Sigmoid colon (tissue), 7 donors: ENCODE data around the gene HIRA. TPM values are rescaled to one million over a fixed set of nuclear protein-coding genes. Genes with fewer than 3 reads are reported as not detected.

Source experiments
- DNase-seq: peaks from one replicate; pipeline ENCODE4 v3.0.0-alpha.2; 2019
- H3K27ac ChIP-seq, 4 donors: fragments of 200-600 bp; sonication (generic); one replicate each; pipeline ENCODE4 v1.5.1; 2016 to 2019; ENCODE audit warnings: mild to moderate bottlenecking in 1 of 4
- H3K27me3 ChIP-seq, 3 donors: fragments of 200-600 bp; sonication (generic); one replicate each; pipeline ENCODE4 v1.5.1; 2019; ENCODE audit warnings: mild to moderate bottlenecking in 1 of 3
- H3K36me3 ChIP-seq, 4 donors: fragments of 200-600 bp; sonication (generic); one replicate each; pipeline ENCODE4 v1.5.1; 2016 to 2019
- H3K4me1 ChIP-seq, 4 donors: fragments of 200-600 bp; sonication (generic); one replicate each; pipeline ENCODE4 v1.5.1; 2017 to 2019
- H3K4me3 ChIP-seq, 4 donors: fragments of 200-600 bp; sonication (generic); one replicate each; pipeline ENCODE4 v1.5.1; 2017 to 2019; ENCODE audit warnings: mild to moderate bottlenecking in 2 of 4, moderate library complexity in 1 of 4
- H3K9me3 ChIP-seq, 4 donors: fragments of 200-600 bp in 3 of 4; sonication (generic) in 3 of 4; one replicate each; pipeline versions ENCODE4 v1.5.1 to v1.6.1; 2013 to 2019
- CTCF ChIP-seq, 4 experiments: fragments of 450-650 bp in 3 of 4; fragments of 200-600 bp in 1 of 4; IDR thresholded peaks; one replicate each; pipeline ENCODE4 v1.5.1; 2016 to 2019; ENCODE audit warnings: antibody characterized with exemption in 4 of 4, mild to moderate bottlenecking in 3 of 4, moderate library complexity in 2 of 4
- EP300 ChIP-seq, 4 donors: sonication (generic); formaldehyde crosslinking; IDR thresholded peaks; one replicate each; pipeline ENCODE4 v1.6.1; 2017; ENCODE audit warnings: antibody characterized with exemption in 4 of 4
- POLR2A ChIP-seq, 2 donors: fragments of 450-650 bp; IDR thresholded peaks; one replicate each; pipeline ENCODE4 v1.6.1; 2016; ENCODE audit warnings: antibody characterized with exemption in 2 of 2, mild to moderate bottlenecking in 2 of 2, moderate library complexity in 2 of 2
- POLR2AphosphoS5 ChIP-seq, 4 donors: sonication (generic); formaldehyde crosslinking; IDR thresholded peaks; one replicate each; pipeline ENCODE4 v1.6.1; 2017; ENCODE audit warnings: antibody characterized with exemption in 4 of 4
- WGBS, 2 donors: extraction: QIAGEN DNeasy Blood & Tissue Kit; methylation state at CpG; one replicate each; pipeline ENCODE4 v1.1.7; 2013; 5-methylcytosine and 5-hydroxymethylcytosine counted together
- intact Hi-C: fragments of 100-400 bp; cut with DNase I; formaldehyde crosslinking; loops from one replicate; pipeline ENCODE4 v1.15.1; 2023
- polyA plus RNA-seq, 3 donors: library from polyadenylated mRNA; stranded (reverse); fragments of 200-250 nt; gene quantifications; one replicate each; pipeline ENCODE4 v1.2.3, GENCODE V29; 2013
- total RNA-seq, 4 donors: library from RNA; depleted of rRNA; stranded (reverse); fragments of >200 nt; gene quantifications; one replicate each; pipeline ENCODE4 v1.1.0, GENCODE V29; 2016
- donor health status: healthy with polysubstance abuse.
- donor health status: Bipolar disorder and iron deficiency.
- donor health status: healthy.

Gene HIRA
- total and polyA plus RNA-seq, 7 donors, result 11.1 to 25.0 (median 15.3) TPM

DNA sequence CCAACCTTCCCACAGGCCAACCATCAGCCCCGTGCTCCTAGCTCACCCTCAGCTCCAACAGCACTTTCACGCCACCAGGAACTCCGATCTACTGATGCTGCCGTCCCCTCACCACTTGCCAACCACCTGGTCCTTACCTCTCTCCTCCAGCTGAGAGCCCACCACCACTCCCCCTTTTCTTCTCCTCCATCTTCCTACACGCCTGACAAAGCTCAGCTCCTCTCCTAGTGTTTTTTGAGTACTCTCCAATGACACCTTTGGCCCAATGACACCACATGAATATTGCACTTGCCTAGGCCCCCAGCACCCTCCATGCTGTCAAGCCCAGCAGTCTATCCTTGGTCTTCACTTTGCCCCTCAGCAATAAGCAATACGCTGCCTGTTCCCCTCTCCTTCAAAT, 30.7 kb downstream of the HIRA start:
- peaks cover 8 to 79% (median 28%) of the 10 kb centered on the region in 4 donors for H3K36me3 ChIP-seq
- H3K27ac ChIP-seq, result no peak overlapping the region
- no peak overlapping the region for H3K4me3 ChIP-seq
- TF ChIP-seq POLR2AphosphoS5 (IDR thresholded peaks at IDR 0.05) (no peak), CTCF (IDR thresholded peaks at IDR 0.05) (no peak), POLR2A (IDR thresholded peaks at IDR 0.05) (no peak), EP300 (IDR thresholded peaks at IDR 0.05) (no peak)
- no peaks in the 10 kb centered on the region for H3K9me3 ChIP-seq
- H3K27me3 ChIP-seq, result no peaks in the 10 kb centered on the region
- intact Hi-C loops, result no loop called here
- no peaks in the 10 kb centered on the region for H3K4me1 ChIP-seq
- DNase-seq, result peak; percentile 39
- WGBS, 2 donors, result 95 to 97% methylated on average over 6 of the region's 6 CpGs

DNA sequence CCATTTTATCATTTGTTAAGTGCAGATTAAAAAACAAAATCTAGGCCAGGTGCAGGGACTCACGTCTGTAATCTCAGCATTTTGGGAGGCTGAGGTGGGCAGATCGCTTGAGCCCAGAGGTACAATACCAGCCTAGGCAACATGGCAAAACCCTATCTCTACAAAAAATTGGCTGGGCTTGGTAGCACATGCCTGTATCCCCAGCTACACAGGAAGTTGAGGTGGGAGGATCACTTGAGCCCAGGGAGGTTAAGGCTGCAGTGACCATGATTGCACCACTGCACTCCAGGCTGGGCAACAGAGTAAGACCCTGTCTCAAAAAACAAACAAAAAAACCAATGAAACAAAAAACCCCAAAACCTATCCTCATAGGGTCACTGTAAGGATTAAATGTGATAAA, 32.9 kb downstream of the HIRA start:
- no peaks in the 10 kb centered on the region for H3K4me1 ChIP-seq
- no peaks in the 10 kb centered on the region for H3K27me3 ChIP-seq
- no peaks in the 10 kb centered on the region for H3K9me3 ChIP-seq
- no peak overlapping the region for H3K27ac ChIP-seq
- WGBS, 2 donors, result 90 to 91% methylated on average over 2 of the region's 2 CpGs
- TF ChIP-seq CTCF (IDR thresholded peaks at IDR 0.05) (no peak), EP300 (IDR thresholded peaks at IDR 0.05) (no peak), POLR2A (IDR thresholded peaks at IDR 0.05) (no peak), POLR2AphosphoS5 (IDR thresholded peaks at IDR 0.05) (no peak)
- intact Hi-C loops, result no loop called here
- H3K36me3 ChIP-seq, result peaks cover 15 to 89% (median 36%) of the 10 kb centered on the region in 4 donors
- no peak for DNase-seq
- no peak overlapping the region for H3K4me3 ChIP-seq

DNA sequence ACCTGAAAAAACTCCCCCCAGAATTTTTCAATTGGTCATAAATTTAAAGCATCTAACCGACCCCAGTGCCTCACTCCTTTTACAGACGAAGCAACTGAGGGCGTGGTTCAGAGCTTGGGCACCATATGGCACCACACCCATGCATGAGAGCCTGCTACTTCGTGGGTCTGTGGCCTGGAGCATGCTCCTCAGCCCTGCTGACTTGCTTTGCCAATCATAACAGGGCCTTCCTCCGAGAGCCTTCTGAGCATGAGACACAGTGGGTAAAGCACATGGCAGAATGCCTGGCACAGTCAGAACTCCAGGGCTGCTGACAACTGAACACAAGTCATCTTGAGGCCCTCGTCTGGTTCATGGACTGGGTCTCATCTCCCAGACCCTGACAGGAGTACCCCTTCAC, 33.3 kb downstream of the HIRA start:
- Histone ChIP-seq H3K27me3 (no peaks in the 10 kb centered on the region), H3K36me3 (peaks cover 15 to 94% (median 39%) of the 10 kb centered on the region in 4 donors), H3K4me1 (no peaks in the 10 kb centered on the region), H3K9me3 (no peaks in the 10 kb centered on the region), H3K27ac (no peak overlapping the region), H3K4me3 (no peak overlapping the region)
- WGBS, 2 donors, result 54 to 79% methylated on average over 6 of the region's 6 CpGs
- intact Hi-C loops, result no loop called here
- no peak for DNase-seq
- TF ChIP-seq POLR2A (IDR thresholded peaks at IDR 0.05) (no peak), EP300 (IDR thresholded peaks at IDR 0.05) (no peak), POLR2AphosphoS5 (IDR thresholded peaks at IDR 0.05) (no peak), CTCF (IDR thresholded peaks at IDR 0.05) (no peak)

GRCh38 chr22:19397734-19398104, 33.8 kb downstream of the HIRA start:
- H3K4me3 ChIP-seq, result no peak overlapping the region
- WGBS, 2 donors, result 92 to 98% methylated on average over 3 of the region's 3 CpGs
- intact Hi-C loops, result no loop called here

More at GRCh38 chr22:19397734-19398104, 33.8 kb downstream of the HIRA start:
- H3K27ac ChIP-seq, result no peak overlapping the region
- H3K36me3 ChIP-seq, result peaks cover 15 to 97% (median 41%) of the 10 kb centered on the region in 4 donors
- DNase-seq, result no peak
- H3K4me1 ChIP-seq, result no peaks in the 10 kb centered on the region
- no peaks in the 10 kb centered on the region for H3K27me3 ChIP-seq
- no peaks in the 10 kb centered on the region for H3K9me3 ChIP-seq
- no peak for TF ChIP-seq POLR2AphosphoS5 (IDR thresholded peaks at IDR 0.05)
- no peak for TF ChIP-seq POLR2A (IDR thresholded peaks at IDR 0.05)
- TF ChIP-seq EP300 (IDR thresholded peaks at IDR 0.05), result no peak
- no peak for TF ChIP-seq CTCF (IDR thresholded peaks at IDR 0.05)
